ENCODE data around the gene PPP1R1A.

DNA sequence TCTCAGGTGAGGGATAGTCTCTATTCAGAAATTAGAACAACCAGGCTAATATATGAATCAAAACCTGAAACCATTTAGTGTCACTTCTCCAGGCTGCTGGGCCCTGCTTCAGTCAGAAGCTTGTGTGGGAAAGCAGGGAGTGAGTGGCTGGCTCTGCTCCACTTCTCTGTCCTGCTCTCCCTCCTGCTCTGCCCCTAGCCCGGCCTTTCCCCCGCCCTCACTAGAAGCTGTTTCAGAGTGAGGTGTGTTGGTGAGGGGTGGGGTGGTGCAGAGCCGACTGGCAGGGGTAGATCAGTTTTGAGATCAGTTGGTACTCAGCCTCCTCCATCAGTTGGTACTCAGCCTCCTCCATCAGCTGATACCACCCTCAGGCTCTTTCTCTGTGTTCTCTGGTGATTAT is 7.0 kb upstream of the PPP1R1A start:
- TF ChIP-seq, protein P1, sequence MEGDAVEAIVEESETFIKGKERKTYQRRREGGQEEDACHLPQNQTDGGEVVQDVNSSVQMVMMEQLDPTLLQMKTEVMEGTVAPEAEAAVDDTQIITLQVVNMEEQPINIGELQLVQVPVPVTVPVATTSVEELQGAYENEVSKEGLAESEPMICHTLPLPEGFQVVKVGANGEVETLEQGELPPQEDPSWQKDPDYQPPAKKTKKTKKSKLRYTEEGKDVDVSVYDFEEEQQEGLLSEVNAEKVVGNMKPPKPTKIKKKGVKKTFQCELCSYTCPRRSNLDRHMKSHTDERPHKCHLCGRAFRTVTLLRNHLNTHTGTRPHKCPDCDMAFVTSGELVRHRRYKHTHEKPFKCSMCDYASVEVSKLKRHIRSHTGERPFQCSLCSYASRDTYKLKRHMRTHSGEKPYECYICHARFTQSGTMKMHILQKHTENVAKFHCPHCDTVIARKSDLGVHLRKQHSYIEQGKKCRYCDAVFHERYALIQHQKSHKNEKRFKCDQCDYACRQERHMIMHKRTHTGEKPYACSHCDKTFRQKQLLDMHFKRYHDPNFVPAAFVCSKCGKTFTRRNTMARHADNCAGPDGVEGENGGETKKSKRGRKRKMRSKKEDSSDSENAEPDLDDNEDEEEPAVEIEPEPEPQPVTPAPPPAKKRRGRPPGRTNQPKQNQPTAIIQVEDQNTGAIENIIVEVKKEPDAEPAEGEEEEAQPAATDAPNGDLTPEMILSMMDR (IDR thresholded peaks at IDR 0.05; ENCODE audit: insufficient read depth, low read length, poor library complexity, severe bottlenecking) = no peak
- no peak for TF ChIP-seq EZH2phosphoT487 (conservative IDR thresholded peaks at IDR 0.05; ENCODE audit: low read length)
